Heart right ventricle (tissue), 16 donors: ENCODE data around the gene SAPCD1. TPM values are rescaled to one million over a fixed set of nuclear protein-coding genes. Genes with fewer than 3 reads are reported as not detected.
A peak's percentile ranks its signal among the peaks of the same experiment; 100 is the strongest.

Experiments used
- ATAC-seq, 8 donors: fragments of 200-7000 bp; cut with Tn5 transposase; one replicate each; pipeline ENCODE4 v1.9.1; 2020; ENCODE audit warnings: mild to moderate bottlenecking in 8 of 8, moderate library complexity in 8 of 8, moderate number of reproducible peaks in 1 of 8
- DNase-seq, 2 donors: peaks; one replicate each; pipeline ENCODE4 v3.0.0-alpha.2; 2020
- H3K27ac ChIP-seq, 10 donors: fragments of 200-600 bp; sonication (generic) in 2 of 10; one replicate each; pipeline versions ENCODE4 v1.5.0 to v1.8.0; 2020 to 2022; ENCODE audit warnings: mild to moderate bottlenecking in 3 of 10
- H3K27me3 ChIP-seq, 7 donors: fragments of 200-600 bp; one replicate each; pipeline ENCODE4 v1.8.0; 2021 to 2022; ENCODE audit warnings: mild to moderate bottlenecking in 2 of 7
- H3K36me3 ChIP-seq, 9 donors: fragments of 200-600 bp; sonication (generic) in 1 of 9; one replicate each; pipeline versions ENCODE4 v1.5.0 to v1.8.0; 2020 to 2022; ENCODE audit warnings: mild to moderate bottlenecking in 2 of 9
- H3K4me1 ChIP-seq, 9 donors: fragments of 200-600 bp; sonication (generic) in 1 of 9; one replicate each; pipeline versions ENCODE4 v1.5.0 to v1.8.0; 2020 to 2022; ENCODE audit warnings: mild to moderate bottlenecking in 4 of 9
- H3K4me3 ChIP-seq, 10 donors: fragments of 200-600 bp; sonication (generic) in 2 of 10; one replicate each; pipeline versions ENCODE4 v1.5.0 to v1.8.0; 2020 to 2022; ENCODE audit warnings: mild to moderate bottlenecking in 7 of 10, moderate library complexity in 2 of 10
- H3K9me3 ChIP-seq, 11 donors: fragments of 200-600 bp in 10 of 11; sonication (generic) in 2 of 11; one replicate each; pipeline versions ENCODE4 v1.5.0 to v1.8.0; 2013 to 2022; ENCODE audit warnings: mild to moderate bottlenecking in 2 of 11, control low read depth in 1 of 11, moderate library complexity in 1 of 11
- CTCF ChIP-seq, 9 donors: fragments of 200-600 bp; sonication (generic) in 2 of 9; IDR thresholded peaks; one replicate each; pipeline versions ENCODE4 v1.5.0 to v1.8.0; 2021 to 2022; ENCODE audit warnings: antibody characterized with exemption in 9 of 9, mild to moderate bottlenecking in 5 of 9, moderate library complexity in 1 of 9
- WGBS, 2 donors: extraction: QIAGEN DNeasy Blood & Tissue Kit; methylation state at CpG; one replicate each; pipeline ENCODE4 v1.1.7; 2013; ENCODE audit warnings: inconsistent platforms in 1 of 2; 5-methylcytosine and 5-hydroxymethylcytosine counted together
- intact Hi-C, 10 donors: fragments of 100-400 bp; cut with DNase I; formaldehyde crosslinking; loops; one replicate each; pipeline versions ENCODE4 v1.11.1 to v1.14.2; 2022
- polyA plus RNA-seq, 2 donors: library from polyadenylated mRNA; stranded (reverse); fragments of 200-250 nt; gene quantifications; one replicate each; pipeline ENCODE4 v1.2.3, GENCODE V29; 2013
- total RNA-seq, 10 donors: library from RNA; stranded (reverse); fragmentation: NEBNext Ultra II Directional in 3 of 10; extraction: Animal tissue kit (Norgen Biotek cat#: 25700) in 3 of 10; gene quantifications; one replicate each; pipeline versions ENCODE4 v1.2.1 to v1.2.4, GENCODE V29; 2021 to 2023
- donor health status: Arrhythmogenic right ventricular cardiomyopathy.
- donor health status: ischemic (EF 13 %, LVEDD 7.1; RV severe dilation, severe dysfunction).
- donor health status: healthy with polysubstance abuse.
- donor health status: DM: no; HTN: yes; CAD: no.
- donor health status: DM: no; HTN: no; CAD: no.
- donor health status: ischemic (EF 25% LVEDD 6.9; RV normal size, moderate dysfunction).
- donor health status: ischemic (EF 25% LVEDD 5.7; RV mildly dilated, moderate dysfunction).
- donor health status: healthy.
- donor health status: DM: yes; HTN: yes; CAD: no.
- donor health status: Ischemic cardiomyopathy.
- donor health status: ischemic (EF 35%, LVEDD 5.7; RV mildly dilated, moderate dysfunction).
- donor health status: nonischemic (EF 11% LVEDD 7.7; RV severe dilation, severe dysfunction).
- donor health status: DM: yes; HTN: yes; CAD: no.
- donor health status: PGD.
- donor health status: ischemic (EF 29% LVEDD 5.4; RV normal size, mild dysfunction).
- donor health status: nonischemic (EF 23%, LVEDD 6.1; RV moderate dilation, normal function).

The SAPCD1 gene
- total and polyA plus RNA-seq, 12 donors = 0.36 to 1.9 (median 0.72) TPM; not detected in 3

GRCh38 chr6:31764198-31764597 lies 1.7 kb downstream of the SAPCD1 start:
- ATAC-seq (no peak), DNase-seq (no peak)
- TF ChIP-seq CTCF (IDR thresholded peaks at IDR 0.05) = no peak
- H3K27ac ChIP-seq = no peak overlapping the region
- 87 to 93% methylated on average over 4 of the region's 4 CpGs for WGBS, 2 donors
- intact Hi-C loops = loop anchor here in 1 of 10 donors (10.0 kb wide), 1 partner anchor 79 kb away; the partner anchor contains the start of gene LY6G5C
- peaks cover 0 to 14% (median 0%) of the 10 kb centered on the region in 9 donors for H3K36me3 ChIP-seq
- no peaks in the 10 kb centered on the region for H3K27me3 ChIP-seq
- no peaks in the 10 kb centered on the region for H3K9me3 ChIP-seq
- H3K4me3 ChIP-seq = no peak overlapping the region
- peaks cover 0 to 23% (median 12%) of the 10 kb centered on the region in 9 donors for H3K4me1 ChIP-seq

GRCh38 chr6:31765559-31765909 lies 3.1 kb downstream of the SAPCD1 start:
- no peaks in the 10 kb centered on the region for H3K27me3 ChIP-seq
- H3K4me3 ChIP-seq = no peak overlapping the region
- no peak overlapping the region for H3K27ac ChIP-seq
- H3K9me3 ChIP-seq = no peaks in the 10 kb centered on the region
- peaks cover 0 to 26% (median 12%) of the 10 kb centered on the region in 9 donors for H3K4me1 ChIP-seq
- DNase-seq (no peak), ATAC-seq (no peak)
- 89 to 92% methylated on average over 9 of the region's 9 CpGs for WGBS, 2 donors
- intact Hi-C loops = loop anchor here in 4 of 10 donors (5.0 to 10.0 kb wide), 3 partner anchors 38 to 83 kb away; partner anchors contain the start of genes DDAH2 (in 3 of the 4) and LY6G5C (in 2 of the 4)
- no peak for TF ChIP-seq CTCF (IDR thresholded peaks at IDR 0.05)
- peaks cover 0 to 12% (median 0%) of the 10 kb centered on the region in 9 donors for H3K36me3 ChIP-seq

- DNase-seq = no peak
- Histone ChIP-seq H3K4me1 (peaks cover 0 to 26% (median 12%) of the 10 kb centered on the region in 9 donors), H3K27ac (no peak overlapping the region), H3K36me3 (peaks cover 0 to 12% (median 0%) of the 10 kb centered on the region in 9 donors), H3K4me3 (peak overlapping the region in 6 of 10 donors; percentile 3 to 43 (median 24)), H3K27me3 (no peaks in the 10 kb centered on the region), H3K9me3 (no peaks in the 10 kb centered on the region)
- no peak for TF ChIP-seq CTCF (IDR thresholded peaks at IDR 0.05)
- 56% methylated on average over 42 of the region's 42 CpGs for WGBS, 2 donors
- peak in 3 of 8 donors; percentile 30 to 48 (median 47) for ATAC-seq
- intact Hi-C loops = loop anchor here in 4 of 10 donors (5.0 to 10.0 kb wide), 3 partner anchors 39 to 84 kb away; partner anchors contain the start of genes DDAH2 (in 3 of the 4) and LY6G5C (in 2 of the 4)
These were observed 3.7 kb downstream of the SAPCD1 start for GRCh38 chr6:31765910-31766794.

DNA sequence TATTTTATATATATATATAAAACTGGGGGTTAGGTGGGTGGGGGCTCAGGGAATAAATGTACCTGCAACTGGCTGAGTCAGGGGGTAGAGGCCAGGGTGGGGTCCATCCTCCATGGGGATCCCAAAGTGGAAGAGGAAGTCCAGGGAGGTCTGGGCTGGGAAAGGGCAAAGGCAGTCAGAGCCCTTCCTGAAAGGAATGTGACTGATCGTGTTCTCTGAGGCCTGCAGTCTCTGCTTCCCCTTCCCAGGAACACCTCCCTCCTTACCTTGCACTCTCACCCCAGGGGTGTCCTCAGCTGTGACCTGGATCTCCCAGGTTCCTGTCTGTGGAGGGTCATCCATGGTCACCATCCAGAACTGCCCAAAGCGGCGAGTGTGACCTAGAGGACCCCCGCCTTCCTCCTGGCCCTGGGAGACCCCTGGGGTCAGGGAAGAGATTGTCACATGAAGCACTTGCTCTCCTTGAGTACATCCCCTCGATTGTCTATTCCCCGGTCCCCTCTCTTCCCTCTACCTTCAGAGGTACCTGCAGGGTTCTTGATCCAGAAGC lies 4.7 kb downstream of the SAPCD1 start:
- no peak overlapping the region for H3K4me3 ChIP-seq
- H3K4me1 ChIP-seq = peaks cover 0 to 26% (median 12%) of the 10 kb centered on the region in 9 donors
- H3K27ac ChIP-seq = no peak overlapping the region
- no peaks in the 10 kb centered on the region for H3K27me3 ChIP-seq
- H3K36me3 ChIP-seq = peaks cover 0 to 12% (median 0%) of the 10 kb centered on the region in 9 donors
- DNase-seq (no peak), ATAC-seq (no peak)
- intact Hi-C loops = loop anchor here in 4 of 10 donors (5.0 to 10.0 kb wide), 3 partner anchors 40 to 85 kb away; partner anchors contain the start of genes DDAH2 (in 3 of the 4) and LY6G5C (in 2 of the 4)
- TF ChIP-seq CTCF (IDR thresholded peaks at IDR 0.05) = no peak
- WGBS, 2 donors = 80 to 85% methylated on average over 6 of the region's 6 CpGs
- no peaks in the 10 kb centered on the region for H3K9me3 ChIP-seq
